B cell (primary cell): Measurements from ENCODE around the gene GAD1. TPM values are rescaled to one million over a fixed set of nuclear protein-coding genes. Genes with fewer than 3 reads are reported as not detected.

Experiments
- ATAC-seq: fragments of 200-7000 bp; cut with Tn5 transposase; one replicate; pipeline ENCODE4 v1.10.0; 2021; ENCODE audit warnings: low read depth, mild to moderate bottlenecking, moderate number of reproducible peaks, moderate library complexity
- CTCF ChIA-PET: fragments of 350-600 bp; sonication (Branson Sonifier 250); formaldehyde crosslinking; loops from one replicate; lab custom pipeline; 2021; ENCODE audit warnings: antibody characterized with exemption, inconsistent platforms; lab: Charles Lee
- POLR2A ChIA-PET: fragments of 350-600 bp; sonication (Branson Sonifier 250); formaldehyde crosslinking; loops from one replicate; lab custom pipeline; 2021; ENCODE audit warnings: antibody characterized with exemption; lab: Charles Lee
- DNase-seq: peaks from one replicate; pipeline ENCODE4 v3.0.0; 2013
- H2AFZ ChIP-seq: 2 replicates; pipeline ENCODE4 v1.6.1; 2012; ENCODE audit warnings: mild to moderate bottlenecking, low read depth, low read length; ENCODE audit not compliant: insufficient read depth, poor library complexity, severe bottlenecking
- H3K27ac ChIP-seq, 2 donors: 1 replicate in 1 of 2; 2 replicates in 1 of 2; pipeline ENCODE4 v1.5.1; 2012 to 2013; ENCODE audit warnings: low read length in 2 of 2, mild to moderate bottlenecking in 2 of 2, moderate library complexity in 1 of 2
- H3K27me3 ChIP-seq, 4 experiments: fragments of 200-600 bp in 1 of 4; sonication (generic) in 1 of 4; replicated peaks in 1 of 4; 1 replicate in 2 of 4; 2 replicates in 2 of 4; pipeline versions ENCODE4 v1.6.1 to v1.7.0; 2013 to 2016; ENCODE audit warnings: low read length in 3 of 4, mild to moderate bottlenecking in 2 of 4, mixed read lengths in 1 of 4, moderate library complexity in 1 of 4; ENCODE audit not compliant: insufficient read depth in 4 of 4, control insufficient read depth in 3 of 4; ENCODE audit errors: control extremely low read depth in 1 of 4
- H3K36me3 ChIP-seq, 2 experiments: replicated peaks in 1 of 2; 1 replicate in 1 of 2; 2 replicates in 1 of 2; pipeline versions ENCODE4 v1.6.1 to v1.7.1; 2013; ENCODE audit warnings: low read length in 1 of 2; ENCODE audit not compliant: insufficient read depth in 2 of 2, control insufficient read depth in 1 of 2; ENCODE audit errors: control extremely low read depth in 1 of 2, extremely low read depth in 1 of 2
- H3K4me1 ChIP-seq, 2 donors: fragments of 200-600 bp in 1 of 2; sonication (generic) in 1 of 2; 1 replicate in 1 of 2; 2 replicates in 1 of 2; pipeline versions ENCODE4 v1.5.1 to v1.6.1; 2013 to 2017; ENCODE audit warnings: low read length in 2 of 2; ENCODE audit not compliant: control insufficient read depth in 2 of 2, insufficient read depth in 2 of 2
- H3K4me2 ChIP-seq: replicated peaks from 2 replicates; pipeline ENCODE3; 2012; ENCODE audit warnings: mild to moderate bottlenecking, low read depth, low read length; ENCODE audit not compliant: poor library complexity, severe bottlenecking
- H3K4me3 ChIP-seq, 5 experiments: fragments of 200-600 bp in 1 of 5; sonication (generic) in 1 of 5; 1 replicate in 3 of 5; 2 replicates in 2 of 5; pipeline versions ENCODE4 v1.5.1 to v1.7.0; 2011 to 2016; ENCODE audit warnings: low read length in 4 of 5, mild to moderate bottlenecking in 4 of 5, low read depth in 2 of 5, control low read depth in 1 of 5, moderate library complexity in 1 of 5; ENCODE audit not compliant: insufficient read depth in 1 of 5; ENCODE audit errors: control extremely low read depth in 1 of 5, extremely low read depth in 1 of 5
- H3K79me2 ChIP-seq: fragments of 200-600 bp; sonication (generic); one replicate; pipeline ENCODE4 v1.6.0; 2016; ENCODE audit warnings: low read length; ENCODE audit not compliant: control insufficient read depth, insufficient read depth
- H3K9ac ChIP-seq: fragments of 200-600 bp; sonication (generic); 2 replicates; pipeline ENCODE4 v1.6.1; 2017; ENCODE audit warnings: mild to moderate bottlenecking, low read length, moderate library complexity
- H3K9me3 ChIP-seq, 3 donors: one replicate each; pipeline versions ENCODE4 v1.6.1 to v1.7.1; 2013; ENCODE audit warnings: low read length in 2 of 3; ENCODE audit not compliant: control insufficient read depth in 2 of 3, insufficient read depth in 1 of 3; ENCODE audit errors: control extremely low read depth in 1 of 3
- H4K20me1 ChIP-seq: 2 replicates; pipeline ENCODE4 v1.6.0; 2012; ENCODE audit warnings: mild to moderate bottlenecking, low read length; ENCODE audit not compliant: insufficient read depth, control insufficient read depth, poor library complexity, severe bottlenecking
- H3K27ac Mint-ChIP-seq: one replicate; pipeline ENCODE4 v1.8.0; 2021; ENCODE audit warnings: mixed read lengths
- H3K27me3 Mint-ChIP-seq: one replicate; pipeline ENCODE4 v1.8.0; 2021; ENCODE audit warnings: mixed read lengths
- H3K4me1 Mint-ChIP-seq: one replicate; pipeline ENCODE4 v1.8.0; 2021; ENCODE audit warnings: mixed read lengths
- H3K4me3 Mint-ChIP-seq: one replicate; pipeline ENCODE4 v1.8.0; 2021; ENCODE audit warnings: mixed read lengths
- H3K9me3 Mint-ChIP-seq: one replicate; pipeline ENCODE4 v1.8.0; 2022; ENCODE audit warnings: mixed read lengths; ENCODE audit not compliant: insufficient read depth
- CTCF ChIP-seq: fragments of 200-600 bp; IDR thresholded peaks from one replicate; pipeline ENCODE4 v1.8.0; 2022; ENCODE audit warnings: antibody characterized with exemption, mild to moderate bottlenecking
- EZH2 ChIP-seq: IDR thresholded peaks from 2 replicates; pipeline ENCODE4 v1.6.1; 2012; ENCODE audit warnings: borderline replicate concordance, low read depth, mild to moderate bottlenecking, moderate library complexity, low read length; ENCODE audit not compliant: insufficient read depth, poor library complexity, severe bottlenecking
- WGBS: methylation state at CpG from one replicate; pipeline ENCODE4 v1.1.5; 2013; ENCODE audit warnings: missing lambda C conversion rate; ENCODE audit not compliant: insufficient coverage; 5-methylcytosine and 5-hydroxymethylcytosine counted together
- intact Hi-C: fragments of 100-400 bp; cut with micrococcal nuclease; formaldehyde crosslinking; loops from one replicate; pipeline ENCODE4 v1.10.0; 2022
- polyA plus RNA-seq: library from polyadenylated mRNA; depleted of rRNA; stranded (reverse); fragments of >200 nt; gene quantifications from 2 replicates; pipeline ENCODE4 v1.2.3, GENCODE V29; 2012
- total RNA-seq, 2 donors: library from RNA; stranded (reverse); fragments of 120-200 nt in 1 of 2; gene quantifications; 1 replicate in 1 of 2; 2 replicates in 1 of 2; pipeline versions ENCODE4 v1.2.3 to v1.2.4, GENCODE V29; 2013 to 2022

Gene GAD1
- total and polyA plus RNA-seq, 2 donors (not counting 1 experiment from before 2014, with no cell fraction given) = not detected

GRCh38 chr2:170821531-170822289, 5.0 kb downstream of the GAD1 start:
- no peak overlapping the region for H3K27ac Mint-ChIP-seq
- intact Hi-C loops = no loop called here
- H3K4me1 Mint-ChIP-seq = peaks cover 54% of the 10 kb centered on the region
- H3K4me3 ChIP-seq = peak overlapping the region in 3 of 5 experiments; percentile 0 to 64 (median 48)
- peaks cover 0 to 70% (median 0%) of the 10 kb centered on the region in 3 donors for H3K9me3 ChIP-seq
- peak overlapping the region; percentile 6 for H2AFZ ChIP-seq
- TF ChIP-seq EZH2 (peak; percentile 9), CTCF (no peak)
- H3K27ac ChIP-seq = no peak overlapping the region
- ATAC-seq (no peak), DNase-seq (no peak)
- no peaks in the 10 kb centered on the region for H3K79me2 ChIP-seq
- WGBS = 27% methylated on average over 32 of the region's 40 CpGs
- H4K20me1 ChIP-seq = no peaks in the 10 kb centered on the region
- ChIA-PET POLR2A (interaction anchor here (0.5 kb wide), 1 partner anchor 1607 kb away, joined by 3 read pairs; no protein-coding TSS in a partner anchor), CTCF (interaction anchor here (0.7 to 1.7 kb wide), 3 partner anchors 8 to 412 kb away, joined by 3 to 5 read pairs (median 3); no protein-coding TSS in a partner anchor)
- peaks cover 61 to 66% of the 10 kb centered on the region in 2 donors for H3K4me1 ChIP-seq
- peaks cover 79% of the 10 kb centered on the region for H3K27me3 Mint-ChIP-seq
- H3K9me3 Mint-ChIP-seq = no peaks in the 10 kb centered on the region
- H3K36me3 ChIP-seq = no peaks in the 10 kb centered on the region
- peak overlapping the region; percentile 86 for H3K4me3 Mint-ChIP-seq
- peak overlapping the region; percentile 81 for H3K4me2 ChIP-seq
- H3K9ac ChIP-seq = peak overlapping the region; percentile 55
- H3K27me3 ChIP-seq = peaks cover 0 to 85% (median 54%) of the 10 kb centered on the region in 4 experiments
